Gastrocnemius medialis (tissue), 4 donors: ENCODE data around the gene PIAS1. TPM values are rescaled to one million over a fixed set of nuclear protein-coding genes. Genes with fewer than 3 reads are reported as not detected.

ENCODE experiments used
- ATAC-seq, 2 donors: fragments of 150-250 bp; one replicate each; pipeline ENCODE4 v1.9.1; 2016
- DNase-seq, 2 donors: peaks; one replicate each; pipeline ENCODE4 v3.0.0-alpha.2; 2019
- H3K27ac ChIP-seq, 4 donors: fragments of 200-600 bp; sonication (generic); 1 replicate in 1 of 4; 2 replicates in 3 of 4; pipeline ENCODE4 v1.5.1; 2016 to 2018; ENCODE audit warnings: mild to moderate bottlenecking in 2 of 4, moderate library complexity in 1 of 4
- H3K27me3 ChIP-seq, 3 donors: fragments of 200-600 bp; sonication (generic) in 2 of 3; 1 replicate in 1 of 3; 2 replicates in 2 of 3; pipeline versions ENCODE4 v1.5.1 to v1.6.0; 2016 to 2019; ENCODE audit warnings: mild to moderate bottlenecking in 1 of 3, moderate library complexity in 1 of 3
- H3K36me3 ChIP-seq, 2 donors: fragments of 200-600 bp; sonication (generic) in 1 of 2; one replicate each; pipeline ENCODE4 v1.5.1; 2017 to 2018
- H3K4me1 ChIP-seq, 2 donors: fragments of 200-600 bp; sonication (generic) in 1 of 2; one replicate each; pipeline ENCODE4 v1.5.1; 2016 to 2017; ENCODE audit warnings: mild to moderate bottlenecking in 2 of 2
- H3K4me3 ChIP-seq, 4 donors: fragments of 200-600 bp; sonication (generic) in 3 of 4; 1 replicate in 1 of 4; 2 replicates in 3 of 4; pipeline ENCODE4 v1.5.1; 2016 to 2019; ENCODE audit warnings: mild to moderate bottlenecking in 2 of 4
- H3K9me3 ChIP-seq, 3 donors: fragments of 200-600 bp; sonication (generic) in 2 of 3; 1 replicate in 1 of 3; 2 replicates in 2 of 3; pipeline ENCODE4 v1.5.1; 2016 to 2019
- CTCF ChIP-seq, 5 experiments: fragments of 450-650 bp in 3 of 5; fragments of 200-600 bp in 2 of 5; sonication (generic) in 2 of 5; IDR thresholded peaks in 4 of 5; conservative IDR thresholded peaks in 1 of 5; 1 replicate in 4 of 5; 2 replicates in 1 of 5; pipeline ENCODE4 v1.5.1; 2016 to 2019; ENCODE audit warnings: antibody characterized with exemption in 5 of 5, mild to moderate bottlenecking in 3 of 5, moderate library complexity in 3 of 5
- POLR2A ChIP-seq, 2 donors: fragments of 450-650 bp; IDR thresholded peaks; one replicate each; pipeline ENCODE4 v1.6.1; 2017; ENCODE audit warnings: antibody characterized with exemption in 2 of 2, mild to moderate bottlenecking in 2 of 2, moderate library complexity in 2 of 2
- in situ Hi-C, 4 donors: fragments of 200-750 bp; cut with MboI; loops; one replicate each; pipeline versions ENCODE4 v1.15.0 to v1.8.0; 2017; ENCODE audit warnings: low sequenced_read_pairs in 4 of 4
- intact Hi-C: fragments of 100-400 bp; cut with DNase I; formaldehyde crosslinking; loops from one replicate; pipeline ENCODE4 v1.15.1; 2023; ENCODE audit warnings: low total_unique reads
- total RNA-seq, 4 donors: library from RNA; depleted of rRNA; stranded (reverse); fragments of >200 nt; gene quantifications; one replicate each; pipeline versions ENCODE4 v1.1.0 to v1.2.3, GENCODE V29; 2016

PIAS1 gene
- total RNA-seq, 4 donors from 2014 or later = 16.4 to 71.9 (median 23.5) TPM

GRCh38 chr15:68061171-68061570 lies 7.1 kb downstream of the PIAS1 start:
- DNase-seq = no peak
- in situ Hi-C loops = loop anchor here in 3 of 4 donors (25.0 kb wide), 1 partner anchor 199 kb away; no protein-coding TSS in a partner anchor

GRCh38 chr15:68061602-68062001 lies 7.5 kb downstream of the PIAS1 start:
- intact Hi-C loops (no loop called here), in situ Hi-C loops (loop anchor here in 3 of 4 donors (25.0 kb wide), 1 partner anchor 199 kb away; no protein-coding TSS in a partner anchor)
- Histone ChIP-seq H3K4me3 (no peak overlapping the region), H3K9me3 (no peaks in the 10 kb centered on the region), H3K27ac (no peak overlapping the region), H3K36me3 (no peaks in the 10 kb centered on the region), H3K27me3 (no peaks in the 10 kb centered on the region), H3K4me1 (peaks cover 38 to 48% of the 10 kb centered on the region in 2 donors)
- no peak for ATAC-seq
- no peak for DNase-seq
- TF ChIP-seq CTCF (IDR thresholded peaks at IDR 0.05 in 4 of 5, conservative IDR thresholded peaks at IDR 0.05 in 1 of 5) (no peak), POLR2A (IDR thresholded peaks at IDR 0.05) (no peak)

More at GRCh38 chr15:68061171-68061570, 7.1 kb downstream of the PIAS1 start:
- no peak overlapping the region for H3K27ac ChIP-seq
- H3K9me3 ChIP-seq = no peaks in the 10 kb centered on the region
- no peak for ATAC-seq
- H3K27me3 ChIP-seq = no peaks in the 10 kb centered on the region
- H3K36me3 ChIP-seq = no peaks in the 10 kb centered on the region
- no peak overlapping the region for H3K4me3 ChIP-seq
- TF ChIP-seq CTCF (IDR thresholded peaks at IDR 0.05 in 4 of 5, conservative IDR thresholded peaks at IDR 0.05 in 1 of 5) = no peak
- no peak for TF ChIP-seq POLR2A (IDR thresholded peaks at IDR 0.05)
- H3K4me1 ChIP-seq = peaks cover 42 to 52% of the 10 kb centered on the region in 2 donors
- intact Hi-C loops = no loop called here

- intact Hi-C loops (no loop called here), in situ Hi-C loops (loop anchor here in 3 of 4 donors (25.0 kb wide), 1 partner anchor 200 kb away; no protein-coding TSS in a partner anchor)
- no peak for DNase-seq
Measured at GRCh38 chr15:68062214-68062613, 8.1 kb downstream of the PIAS1 start.

GRCh38 chr15:68062946-68063465 lies 8.9 kb downstream of the PIAS1 start:
- peaks cover 27 to 34% of the 10 kb centered on the region in 2 donors for H3K4me1 ChIP-seq
- no peaks in the 10 kb centered on the region for H3K9me3 ChIP-seq
- H3K36me3 ChIP-seq = no peaks in the 10 kb centered on the region
- H3K4me3 ChIP-seq = no peak overlapping the region
- no peaks in the 10 kb centered on the region for H3K27me3 ChIP-seq
- DNase-seq (no peak), ATAC-seq (no peak)
- H3K27ac ChIP-seq = no peak overlapping the region
- in situ Hi-C loops (loop anchor here in 3 of 4 donors (25.0 kb wide), 1 partner anchor 201 kb away; no protein-coding TSS in a partner anchor), intact Hi-C loops (no loop called here)
- TF ChIP-seq POLR2A (IDR thresholded peaks at IDR 0.05) (no peak), CTCF (IDR thresholded peaks at IDR 0.05 in 4 of 5, conservative IDR thresholded peaks at IDR 0.05 in 1 of 5) (no peak)

More at GRCh38 chr15:68062214-68062613, 8.1 kb downstream of the PIAS1 start:
- Histone ChIP-seq H3K27ac (no peak overlapping the region), H3K4me1 (peaks cover 32 to 42% of the 10 kb centered on the region in 2 donors), H3K36me3 (no peaks in the 10 kb centered on the region), H3K27me3 (no peaks in the 10 kb centered on the region), H3K9me3 (no peaks in the 10 kb centered on the region), H3K4me3 (no peak overlapping the region)
- ATAC-seq = no peak
- TF ChIP-seq CTCF (IDR thresholded peaks at IDR 0.05 in 4 of 5, conservative IDR thresholded peaks at IDR 0.05 in 1 of 5) (no peak), POLR2A (IDR thresholded peaks at IDR 0.05) (no peak)
